Measurements from ENCODE around the gene ACAP2.
"Not testable (repeated sequence)": the region's sequence is repeated elsewhere in the genome, so short reads cannot be mapped to it uniquely, and the experiment has no call there.

Gene ACAP2

GRCh38 chr3:195241592-195242355, 201.0 kb downstream of the ACAP2 start:
- no peak for DNase-seq

- DNase-seq, result no peak
These were observed 201.9 kb downstream of the ACAP2 start for GRCh38 chr3:195240939-195241338.

GRCh38 chr3:195240171-195240701, 202.6 kb downstream of the ACAP2 start:
- DNase-seq, result no peak

GRCh38 chr3:195239121-195239520, 203.7 kb downstream of the ACAP2 start:
- no peak for DNase-seq

- DNase-seq, result no peak
These were observed 204.2 kb downstream of the ACAP2 start for GRCh38 chr3:195238586-195239118.

- DNase-seq, result no peak
These were observed 204.7 kb downstream of the ACAP2 start for GRCh38 chr3:195238081-195238571.

GRCh38 chr3:195236801-195237570, 205.8 kb downstream of the ACAP2 start:
- no peak for DNase-seq

- no peak for DNase-seq
These were observed 206.6 kb downstream of the ACAP2 start for GRCh38 chr3:195236076-195236798.

- DNase-seq, result no peak
These were observed 212.6 kb downstream of the ACAP2 start for GRCh38 chr3:195230244-195230643.

- not testable (repeated sequence) for DNase-seq
These were observed 213.9 kb downstream of the ACAP2 start for GRCh38 chr3:195228886-195229285.

- no peak for DNase-seq
These were observed 214.9 kb downstream of the ACAP2 start for GRCh38 chr3:195227871-195228270.

GRCh38 chr3:195226900-195227447, 215.8 kb downstream of the ACAP2 start:
- DNase-seq, result no peak

- no peak for DNase-seq
These were observed 216.4 kb downstream of the ACAP2 start for GRCh38 chr3:195226445-195226844.

- no peak for DNase-seq
These were observed 217.7 kb downstream of the ACAP2 start for GRCh38 chr3:195224980-195225580.
